Natural killer cell treated with Interleukin-12 subunit alpha and Interleukin-12 subunit beta and Interleukin-15 and Interleukin-18, amount 100 ng/mL, for 72 hours (primary cell): Measurements from ENCODE around the gene DENND1B. TPM values are rescaled to one million over a fixed set of nuclear protein-coding genes. Genes with fewer than 3 reads are reported as not detected.
A peak's percentile ranks its signal among the peaks of the same experiment; 100 is the strongest.

Experiments used
- ATAC-seq, 2 donors: fragments of 150-1000 bp; cut with Tn5 transposase in 1 of 2; sonication (Bioruptor Pico), chemical (Tn5 transposase) in 1 of 2; 2 replicates each; pipeline ENCODE4 v1.10.0; 2021
- DNase-seq: peaks from one replicate; pipeline ENCODE4 v3.0.0; 2022; ENCODE audit warnings: low spot score
- H3K27ac Mint-ChIP-seq, 2 donors: 1 replicate in 1 of 2; 2 replicates in 1 of 2; pipeline ENCODE4 v1.8.0; 2022; ENCODE audit warnings: mixed read lengths in 2 of 2, mild to moderate bottlenecking in 1 of 2, moderate library complexity in 1 of 2
- H3K27me3 Mint-ChIP-seq, 2 donors: 1 replicate in 1 of 2; 2 replicates in 1 of 2; pipeline ENCODE4 v1.8.0; 2022; ENCODE audit warnings: mixed read lengths in 2 of 2
- H3K36me3 Mint-ChIP-seq: one replicate; pipeline ENCODE4 v1.8.0; 2022; ENCODE audit warnings: mixed read lengths
- H3K4me1 Mint-ChIP-seq, 2 donors: 1 replicate in 1 of 2; 2 replicates in 1 of 2; pipeline ENCODE4 v1.8.0; 2022; ENCODE audit warnings: low read depth in 2 of 2, mixed read lengths in 2 of 2, mild to moderate bottlenecking in 1 of 2
- H3K4me3 Mint-ChIP-seq: one replicate; pipeline ENCODE4 v1.8.0; 2022; ENCODE audit warnings: mixed read lengths
- H3K9me3 Mint-ChIP-seq: 2 replicates; pipeline ENCODE4 v1.8.0; 2022; ENCODE audit warnings: mixed read lengths
- total RNA-seq, 2 donors: library from RNA; stranded (reverse); gene quantifications; one replicate each; pipeline ENCODE4 v1.2.3, GENCODE V29; 2022

The DENND1B gene
- total RNA-seq, 2 donors from 2014 or later = 26.1 to 27.7 TPM

GRCh38 chr1:197638316-197638715, 137.0 kb downstream of the DENND1B start:
- Mint-ChIP-seq H3K4me3 (no peak overlapping the region), H3K9me3 (no peaks in the 10 kb centered on the region), H3K36me3 (no peaks in the 10 kb centered on the region), H3K4me1 (peaks cover 0 to 2% of the 10 kb centered on the region in 2 donors), H3K27ac (no peak overlapping the region), H3K27me3 (no peaks in the 10 kb centered on the region)
- DNase-seq (no peak), ATAC-seq (no peak)

- DNase-seq (no peak), ATAC-seq (no peak)
- Mint-ChIP-seq H3K27ac (no peak overlapping the region), H3K4me3 (no peak overlapping the region), H3K27me3 (no peaks in the 10 kb centered on the region), H3K36me3 (no peaks in the 10 kb centered on the region), H3K4me1 (peaks cover 5% of the 10 kb centered on the region in 2 donors), H3K9me3 (peaks cover 3% of the 10 kb centered on the region)
Observed at GRCh38 chr1:197637406-197637805, 137.9 kb downstream of the DENND1B start.

GRCh38 chr1:197633447-197634078, 141.7 kb downstream of the DENND1B start:
- no peak for DNase-seq
- H3K9me3 Mint-ChIP-seq = peaks cover 3% of the 10 kb centered on the region
- H3K27ac Mint-ChIP-seq = no peak overlapping the region
- ATAC-seq = no peak
- H3K27me3 Mint-ChIP-seq = no peaks in the 10 kb centered on the region
- peaks cover 9 to 11% of the 10 kb centered on the region in 2 donors for H3K4me1 Mint-ChIP-seq
- H3K4me3 Mint-ChIP-seq = no peak overlapping the region
- peaks cover 11% of the 10 kb centered on the region for H3K36me3 Mint-ChIP-seq

- peaks cover 15% of the 10 kb centered on the region for H3K36me3 Mint-ChIP-seq
- H3K4me3 Mint-ChIP-seq = no peak overlapping the region
- peaks cover 3% of the 10 kb centered on the region for H3K9me3 Mint-ChIP-seq
- H3K27ac Mint-ChIP-seq = no peak overlapping the region
- ATAC-seq (no peak), DNase-seq (no peak)
- peaks cover 9 to 11% of the 10 kb centered on the region in 2 donors for H3K4me1 Mint-ChIP-seq
- H3K27me3 Mint-ChIP-seq = no peaks in the 10 kb centered on the region
Observed at GRCh38 chr1:197632651-197633050, 142.6 kb downstream of the DENND1B start.

- peaks cover 9 to 11% of the 10 kb centered on the region in 2 donors for H3K4me1 Mint-ChIP-seq
- H3K27ac Mint-ChIP-seq = no peak overlapping the region
- H3K27me3 Mint-ChIP-seq = no peaks in the 10 kb centered on the region
Observed at GRCh38 chr1:197632005-197632404, 143.3 kb downstream of the DENND1B start.

GRCh38 chr1:197622371-197622770, 152.9 kb downstream of the DENND1B start:
- Mint-ChIP-seq H3K36me3 (peaks cover 11% of the 10 kb centered on the region), H3K9me3 (peaks cover 3% of the 10 kb centered on the region), H3K4me3 (no peak overlapping the region), H3K4me1 (peaks cover 5 to 11% of the 10 kb centered on the region in 2 donors), H3K27ac (no peak overlapping the region), H3K27me3 (no peaks in the 10 kb centered on the region)
- ATAC-seq (no peak), DNase-seq (no peak)

More at GRCh38 chr1:197632005-197632404, 143.3 kb downstream of the DENND1B start:
- DNase-seq (no peak), ATAC-seq (no peak)
- Mint-ChIP-seq H3K36me3 (peaks cover 15% of the 10 kb centered on the region), H3K4me3 (no peak overlapping the region), H3K9me3 (peaks cover 3% of the 10 kb centered on the region)

GRCh38 chr1:197621761-197622160, 153.5 kb downstream of the DENND1B start:
- no peak overlapping the region for H3K4me3 Mint-ChIP-seq
- peaks cover 5 to 11% of the 10 kb centered on the region in 2 donors for H3K4me1 Mint-ChIP-seq
- peaks cover 11% of the 10 kb centered on the region for H3K36me3 Mint-ChIP-seq
- ATAC-seq (no peak), DNase-seq (no peak)
- H3K27ac Mint-ChIP-seq = no peak overlapping the region
- peaks cover 3% of the 10 kb centered on the region for H3K9me3 Mint-ChIP-seq
- no peaks in the 10 kb centered on the region for H3K27me3 Mint-ChIP-seq

- H3K27me3 Mint-ChIP-seq = no peaks in the 10 kb centered on the region
- no peak overlapping the region for H3K27ac Mint-ChIP-seq
- H3K9me3 Mint-ChIP-seq = no peaks in the 10 kb centered on the region
- H3K36me3 Mint-ChIP-seq = peaks cover 8% of the 10 kb centered on the region
- no peak overlapping the region for H3K4me3 Mint-ChIP-seq
- DNase-seq = no peak
- peaks cover 0 to 9% of the 10 kb centered on the region in 2 donors for H3K4me1 Mint-ChIP-seq
- no peak for ATAC-seq
Observed at GRCh38 chr1:197620714-197621163, 154.5 kb downstream of the DENND1B start.

- H3K27me3 Mint-ChIP-seq = no peaks in the 10 kb centered on the region
- no peaks in the 10 kb centered on the region for H3K9me3 Mint-ChIP-seq
- no peaks in the 10 kb centered on the region for H3K4me1 Mint-ChIP-seq
- DNase-seq (no peak), ATAC-seq (no peak)
- H3K36me3 Mint-ChIP-seq = no peaks in the 10 kb centered on the region
- no peak overlapping the region for H3K4me3 Mint-ChIP-seq
- no peak overlapping the region for H3K27ac Mint-ChIP-seq
Observed at GRCh38 chr1:197619008-197619640, 156.2 kb downstream of the DENND1B start.

- ATAC-seq (no peak), DNase-seq (no peak)
- Mint-ChIP-seq H3K4me3 (no peak overlapping the region), H3K4me1 (no peaks in the 10 kb centered on the region), H3K36me3 (no peaks in the 10 kb centered on the region), H3K27ac (no peak overlapping the region), H3K9me3 (no peaks in the 10 kb centered on the region), H3K27me3 (no peaks in the 10 kb centered on the region)
Observed at GRCh38 chr1:197618061-197618460, 157.2 kb downstream of the DENND1B start.

GRCh38 chr1:197615693-197616011, 159.6 kb downstream of the DENND1B start:
- no peaks in the 10 kb centered on the region for H3K36me3 Mint-ChIP-seq
- DNase-seq = no peak

GRCh38 chr1:197614916-197615692, 160.2 kb downstream of the DENND1B start:
- Mint-ChIP-seq H3K4me1 (no peaks in the 10 kb centered on the region), H3K4me3 (no peak overlapping the region), H3K9me3 (no peaks in the 10 kb centered on the region), H3K36me3 (no peaks in the 10 kb centered on the region), H3K27ac (no peak overlapping the region), H3K27me3 (no peaks in the 10 kb centered on the region)
- ATAC-seq (peak; percentile 38 to 59), DNase-seq (peak; percentile 61)

More at GRCh38 chr1:197615693-197616011, 159.6 kb downstream of the DENND1B start:
- no peak for ATAC-seq
- Mint-ChIP-seq H3K27ac (no peak overlapping the region), H3K27me3 (no peaks in the 10 kb centered on the region), H3K4me3 (no peak overlapping the region), H3K4me1 (no peaks in the 10 kb centered on the region), H3K9me3 (no peaks in the 10 kb centered on the region)

GRCh38 chr1:197606168-197606845, 169.0 kb downstream of the DENND1B start:
- Mint-ChIP-seq H3K36me3 (peaks cover 1% of the 10 kb centered on the region), H3K4me3 (no peak overlapping the region), H3K27ac (no peak overlapping the region), H3K4me1 (no peaks in the 10 kb centered on the region), H3K27me3 (no peaks in the 10 kb centered on the region), H3K9me3 (no peaks in the 10 kb centered on the region)
- DNase-seq (no peak), ATAC-seq (no peak)
